Skin of body (tissue), 2 donors: ENCODE results near the gene MYO5A. TPM values are rescaled to one million over a fixed set of nuclear protein-coding genes. Genes with fewer than 3 reads are reported as not detected.

Experiments used
- DNase-seq: peaks from one replicate; lab custom pipeline; 2025; lab: John Stamatoyannopoulos, UW
- total RNA-seq: library from RNA; depleted of rRNA; stranded (reverse); fragments of >200 nt; gene quantifications from one replicate; pipeline ENCODE4 v1.2.3, GENCODE V29; 2014

The MYO5A gene
- total RNA-seq, 1 donor from 2014 or later: 21.2 TPM

DNA sequence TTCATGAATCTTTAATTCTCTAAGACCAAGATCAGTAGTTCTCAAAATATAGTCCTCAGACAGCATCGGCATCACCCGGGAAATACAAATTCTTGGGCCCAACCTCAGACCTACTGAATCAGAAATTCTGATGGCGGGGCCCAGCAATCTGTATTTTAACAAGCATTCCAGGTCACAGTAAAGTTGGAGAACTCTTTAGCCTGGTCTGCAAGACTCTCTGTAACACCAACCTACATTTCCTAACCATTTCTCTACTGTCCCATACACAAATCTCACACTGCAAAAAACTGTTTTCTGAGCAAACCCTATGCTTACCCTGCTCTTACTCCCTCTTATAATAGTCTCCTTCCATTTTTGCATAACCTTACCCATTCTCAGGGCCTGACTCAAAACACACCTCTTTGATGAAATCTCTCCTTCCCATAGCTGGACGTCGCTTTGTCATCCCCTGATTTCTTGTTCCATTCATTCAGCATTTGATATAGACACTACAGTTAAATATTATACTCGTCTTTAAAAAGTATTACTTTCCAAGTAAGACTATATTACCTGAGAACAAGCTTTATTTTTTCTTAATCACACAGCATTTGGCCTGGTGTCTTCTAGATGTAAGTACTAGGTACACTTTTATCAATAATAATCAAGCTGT, 149.8 kb downstream of the MYO5A start:
- DNase-seq: no peak

DNA sequence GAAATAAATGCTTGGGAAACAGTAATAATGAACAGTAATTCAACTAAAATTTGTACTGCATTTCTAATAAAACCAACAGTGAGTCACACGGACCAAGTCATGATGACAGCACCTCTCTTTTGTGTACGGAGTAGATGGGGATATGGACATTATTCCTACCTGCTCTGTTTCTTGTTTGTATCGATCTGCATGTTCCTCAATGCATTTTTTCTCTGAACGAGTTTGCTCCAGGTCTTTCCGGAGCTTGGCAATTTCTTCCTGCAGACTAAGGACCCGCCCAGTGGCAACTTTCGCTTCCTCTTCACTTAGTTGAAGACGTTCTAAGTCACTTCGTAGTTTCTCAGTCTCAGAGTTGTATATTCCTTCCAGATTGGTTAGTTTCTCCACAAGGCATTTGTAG, 158.7 kb downstream of the MYO5A start:
- DNase-seq: no peak

DNA sequence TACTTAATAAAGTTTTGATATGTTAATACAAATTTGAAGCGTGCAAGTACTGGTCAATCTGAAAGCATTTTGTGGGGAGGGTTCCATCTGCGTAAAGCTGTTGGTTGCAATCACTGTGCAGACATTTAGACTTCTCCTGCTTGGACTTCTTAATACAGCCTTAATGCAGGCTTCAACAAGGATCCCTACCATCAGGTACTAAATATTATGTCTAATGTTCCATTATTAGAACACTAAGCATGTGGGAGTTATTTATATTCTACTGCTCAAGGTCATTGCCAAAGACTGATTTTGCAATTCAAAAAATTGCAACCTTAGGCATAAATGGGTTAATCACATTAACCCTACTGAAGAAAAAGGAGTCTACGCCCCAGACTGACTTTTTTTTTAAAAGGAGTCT, 159.2 kb downstream of the MYO5A start:
- DNase-seq: no peak

DNA sequence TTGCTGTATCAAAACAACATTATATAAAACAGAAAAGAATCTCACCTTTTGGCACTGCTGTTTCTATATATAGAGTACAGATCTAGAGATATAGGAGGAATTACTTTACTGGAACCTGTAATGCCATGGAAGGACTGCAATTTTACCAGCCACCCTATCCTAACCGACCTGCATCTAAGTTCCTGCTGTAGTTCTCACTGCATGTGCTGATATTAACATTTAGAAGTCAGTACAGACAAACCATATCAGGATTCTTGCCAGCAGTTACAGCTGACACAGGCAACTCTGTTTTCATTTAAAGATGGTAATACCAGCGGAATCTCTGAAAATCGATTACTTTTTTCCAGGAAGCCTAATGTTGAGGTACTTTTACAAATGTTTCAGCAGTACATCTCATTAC, 159.7 kb downstream of the MYO5A start:
- DNase-seq: no peak

DNA sequence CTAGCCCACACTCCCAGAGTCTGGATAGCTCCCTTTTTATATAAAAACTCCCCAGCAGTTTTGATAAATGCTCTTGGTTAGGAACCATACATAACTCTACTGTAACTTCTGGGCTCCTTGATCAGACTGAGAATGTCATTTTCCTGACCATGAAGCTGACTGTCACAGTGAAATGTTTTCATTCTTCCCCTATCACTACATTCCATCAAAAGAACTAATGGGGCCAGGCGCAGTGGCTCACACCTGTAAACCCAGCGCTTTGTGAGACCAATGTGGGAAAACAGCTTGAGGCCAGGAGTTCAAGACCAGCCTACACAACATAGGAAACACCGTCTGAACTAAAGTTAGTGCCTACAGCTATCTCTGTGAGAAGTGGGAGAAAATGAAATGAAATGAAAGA, 160.3 kb downstream of the MYO5A start:
- no peak for DNase-seq

DNA sequence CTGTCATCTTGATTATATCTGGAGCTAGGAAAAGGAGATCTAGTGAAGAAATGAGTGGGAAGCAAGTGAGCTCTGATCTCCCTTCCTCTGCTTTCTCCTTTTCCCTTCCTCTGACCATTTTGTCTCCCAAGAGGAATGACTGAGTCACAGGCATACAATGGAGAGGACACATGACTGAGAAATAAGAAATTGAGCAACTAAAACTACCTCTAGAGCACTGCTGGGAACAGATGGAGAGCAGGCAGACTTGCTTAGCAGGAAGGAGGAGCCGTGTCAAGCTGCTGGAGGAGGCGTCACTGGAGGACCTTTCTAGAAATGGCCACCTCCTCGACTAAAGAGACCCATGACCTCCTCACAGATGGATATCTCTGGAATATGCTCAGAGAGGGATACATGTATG, 166.2 kb downstream of the MYO5A start:
- no peak for DNase-seq

DNA sequence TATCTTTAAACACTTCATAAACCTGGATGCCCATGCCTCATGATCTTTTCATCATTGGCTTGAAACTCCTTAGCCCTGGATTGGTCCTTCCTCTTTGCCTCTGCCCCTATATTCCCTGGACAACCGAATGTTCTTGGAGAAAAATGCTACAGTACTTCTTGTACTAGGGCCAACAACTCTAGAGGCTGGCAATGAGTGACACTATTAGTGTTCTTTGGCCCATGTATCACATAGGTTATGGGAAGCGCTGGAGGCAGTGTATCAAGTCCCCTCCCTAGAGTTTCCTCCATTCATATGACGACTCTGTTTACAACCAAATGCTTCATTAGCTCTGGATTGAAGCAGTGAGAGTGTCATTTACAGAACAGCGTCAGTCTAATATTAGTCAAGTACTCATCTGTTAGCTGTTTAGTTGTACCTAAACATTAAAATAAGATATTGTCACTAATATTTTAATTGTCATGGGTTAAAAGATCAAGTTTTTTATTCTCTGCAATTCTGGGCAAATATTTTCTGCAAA, 166.6 kb downstream of the MYO5A start:
- DNase-seq: no peak

DNA sequence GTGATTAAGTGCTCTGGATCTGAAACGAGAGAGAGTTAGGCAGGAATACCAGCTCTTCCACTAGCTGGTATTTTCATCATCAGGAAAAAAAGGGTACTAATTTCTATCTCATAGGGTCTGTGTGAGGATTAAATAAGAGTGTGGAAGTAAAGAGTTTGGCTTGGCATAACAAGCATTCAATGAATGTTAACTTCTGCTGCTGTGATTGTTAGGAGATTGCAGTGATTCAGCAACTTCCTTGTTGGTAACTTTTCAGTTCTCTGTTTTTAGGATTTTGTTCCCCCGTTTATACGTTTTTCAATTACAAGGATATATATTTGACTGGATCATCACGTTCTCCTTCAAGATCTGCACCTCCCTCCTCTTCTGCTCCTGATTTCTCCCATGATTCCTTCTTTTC, 167.2 kb downstream of the MYO5A start:
- DNase-seq: no peak

DNA sequence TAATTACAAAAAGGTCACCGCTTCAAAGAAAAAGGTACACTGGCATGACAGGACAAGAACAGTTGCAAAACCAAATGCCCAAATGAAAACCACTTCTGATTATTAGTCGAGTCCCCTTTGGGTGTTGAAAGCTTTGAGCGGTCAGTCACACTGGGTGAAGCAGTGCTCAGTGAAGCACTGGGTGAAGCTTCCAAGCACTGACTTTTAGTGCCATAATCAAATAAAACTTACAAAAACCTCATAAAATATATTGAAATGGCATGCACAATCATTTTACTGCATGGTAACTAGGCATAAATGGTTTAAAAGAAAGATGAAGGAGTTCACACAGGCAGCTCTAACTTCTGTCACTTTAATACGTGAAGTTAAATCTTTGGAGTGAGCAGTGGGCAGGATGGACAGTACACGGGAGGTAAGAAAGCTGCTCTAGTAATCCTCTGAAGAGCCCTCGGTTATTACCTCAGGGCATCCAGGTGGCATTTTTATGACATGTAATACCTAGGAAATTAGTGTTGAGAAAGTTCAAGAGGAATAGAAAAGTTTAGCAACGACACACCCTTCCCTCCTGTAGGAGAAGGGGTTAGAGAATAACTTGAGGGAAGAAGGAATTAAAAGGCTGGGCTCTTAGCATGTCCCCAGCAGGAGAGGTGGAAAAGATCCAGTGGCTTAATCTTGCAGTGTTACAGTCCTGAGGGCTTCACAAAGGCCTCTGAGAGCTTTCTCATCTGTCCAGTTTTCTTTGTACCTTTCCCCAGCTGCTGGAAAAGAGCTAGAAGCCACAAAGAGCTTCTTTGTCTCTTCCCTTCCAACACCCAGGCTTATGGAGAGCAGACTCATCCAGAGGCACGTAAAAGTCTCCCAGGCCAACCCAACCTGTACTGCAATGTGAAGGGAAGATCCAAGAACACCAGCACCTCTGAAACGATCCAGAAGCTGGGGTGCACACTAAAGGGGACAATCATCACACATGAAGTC, 168.2 kb downstream of the MYO5A start:
- DNase-seq: no peak

DNA sequence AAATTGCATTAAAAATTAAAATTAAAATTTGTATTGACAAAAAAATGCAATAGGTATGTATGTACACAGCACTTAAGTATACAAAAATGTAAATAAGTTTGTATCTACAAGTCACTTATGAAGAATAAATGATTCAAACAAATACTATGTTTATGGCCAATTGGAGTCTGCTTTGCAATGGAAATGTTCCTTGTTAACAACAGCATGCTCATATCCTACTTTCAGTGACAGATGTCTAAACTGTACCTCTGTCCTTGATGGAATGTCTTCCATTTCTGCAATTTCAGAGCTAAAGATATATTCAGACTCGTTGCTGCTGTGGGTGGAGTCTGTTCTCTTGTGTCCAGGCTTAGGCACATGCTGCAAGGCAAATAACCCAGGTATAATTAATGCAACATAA, 169.0 kb downstream of the MYO5A start:
- DNase-seq: no peak

DNA sequence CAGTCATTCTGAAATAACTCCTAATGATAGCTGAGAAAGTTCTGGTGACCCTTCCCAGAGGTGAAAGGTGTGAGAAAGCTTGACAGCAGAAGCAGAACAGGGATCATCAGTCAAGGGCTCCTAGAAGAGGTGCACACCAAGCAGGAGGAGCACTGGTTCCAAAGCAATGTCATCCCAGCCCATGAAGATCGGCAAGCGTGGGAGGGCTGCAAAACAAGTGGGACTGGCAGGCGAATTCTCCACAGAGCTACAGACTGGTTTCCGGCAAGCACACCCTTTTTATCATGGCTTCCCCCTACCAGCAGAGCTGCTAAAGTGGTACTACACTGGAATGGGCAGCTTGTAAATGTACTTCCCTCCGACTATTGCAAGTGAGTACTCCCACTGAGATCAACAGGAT, 170.7 kb downstream of the MYO5A start:
- DNase-seq: no peak

DNA sequence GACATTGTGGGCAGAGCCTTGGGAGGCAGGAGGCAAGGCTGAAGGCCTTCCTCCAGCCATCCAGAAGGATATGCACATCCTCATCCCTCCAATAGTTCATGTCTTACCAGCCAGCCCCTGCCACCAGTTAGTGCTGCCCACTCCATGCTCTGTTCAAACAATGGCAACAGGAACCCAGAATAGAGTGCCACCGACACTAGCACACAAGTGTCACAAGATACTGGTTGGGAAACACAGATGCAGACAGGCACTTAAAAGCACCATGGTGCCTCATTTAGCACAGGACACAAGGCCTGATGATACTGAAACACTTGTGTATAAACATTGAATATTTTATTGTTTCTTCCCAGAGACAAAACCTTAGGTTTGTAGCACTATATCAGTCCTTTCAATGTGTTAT, 176.6 kb downstream of the MYO5A start:
- no peak for DNase-seq

DNA sequence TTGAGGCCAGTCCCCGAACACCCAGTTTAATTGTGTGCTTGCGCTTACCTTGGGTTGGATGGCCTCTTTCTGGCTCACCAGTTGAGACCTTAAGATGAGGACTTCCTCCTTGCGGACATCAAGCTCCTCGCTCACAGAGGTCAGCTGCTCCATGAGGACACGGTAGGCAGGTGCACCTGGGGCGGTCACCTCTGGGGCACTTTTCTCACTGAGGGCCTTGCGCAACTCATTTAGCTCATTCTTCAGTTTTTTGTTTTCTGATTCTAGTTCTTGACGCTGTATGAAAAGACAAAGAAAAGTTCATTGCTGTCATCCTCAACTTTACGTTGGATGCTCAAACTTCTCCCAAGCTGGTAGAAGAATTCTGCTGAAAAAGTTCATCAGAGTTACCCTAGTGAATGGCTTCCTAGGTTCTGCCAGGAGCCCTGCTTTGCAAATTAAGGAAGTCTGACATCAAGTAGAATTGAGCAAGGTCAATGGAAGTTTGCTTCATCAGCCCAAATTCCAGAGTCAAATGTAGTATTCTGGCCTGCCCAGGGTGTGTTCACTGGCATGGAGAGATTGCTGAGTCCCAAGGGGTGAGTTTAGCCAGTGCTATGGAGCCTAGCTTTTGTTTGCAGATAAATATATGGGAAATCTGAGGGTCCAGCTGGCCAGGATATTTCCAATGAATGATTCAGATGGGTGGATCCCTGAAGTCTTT, 177.3 kb downstream of the MYO5A start:
- no peak for DNase-seq

DNA sequence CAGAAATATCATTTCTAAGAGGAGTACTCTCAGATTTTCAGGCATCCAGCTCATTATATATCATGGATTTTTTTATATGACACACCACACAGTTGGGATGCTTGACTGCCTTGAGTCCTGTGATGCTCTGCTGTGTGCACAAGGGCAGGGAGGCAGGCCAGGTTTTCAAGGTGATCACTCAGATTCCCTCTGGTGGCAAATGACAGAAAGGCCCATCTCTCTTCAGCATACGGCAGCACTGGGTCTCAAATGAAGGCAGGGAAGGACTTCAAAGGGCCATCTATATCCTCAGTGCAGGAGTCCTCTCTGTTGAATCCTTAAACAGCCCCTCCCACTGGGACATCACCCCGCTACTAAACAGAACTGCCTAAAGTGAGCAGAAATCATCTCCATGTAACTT, 178.3 kb downstream of the MYO5A start:
- DNase-seq: no peak

DNA sequence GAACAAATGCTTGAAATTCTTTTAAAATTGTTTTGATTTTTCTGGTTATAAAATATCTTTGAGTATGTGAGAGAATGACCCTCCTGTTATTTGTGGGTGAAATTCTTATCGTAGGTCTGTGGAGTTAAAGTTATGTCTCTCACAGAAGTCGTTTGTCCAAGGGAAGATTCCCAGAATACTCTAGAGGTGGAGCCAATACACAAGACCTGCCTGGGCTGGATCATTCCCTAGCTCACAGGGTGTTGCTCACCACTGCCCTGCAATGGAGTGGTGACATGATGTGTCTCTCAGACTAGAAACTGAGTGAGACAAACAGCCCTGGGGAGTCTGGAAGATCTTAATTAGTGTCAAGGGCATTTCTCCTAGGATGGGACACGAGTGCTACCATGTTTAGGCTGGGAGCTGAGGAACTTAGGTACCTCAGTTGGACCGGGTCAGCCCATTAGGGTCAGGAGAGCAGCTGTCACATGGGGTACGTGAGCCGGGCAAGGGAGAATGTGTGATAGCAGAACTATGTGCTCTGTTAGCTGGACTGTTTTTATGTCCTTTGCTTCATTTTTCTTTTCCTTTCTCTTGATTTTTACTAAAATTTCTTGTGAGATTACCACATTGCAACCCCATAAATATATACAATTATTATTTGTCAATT, 179.5 kb downstream of the MYO5A start:
- DNase-seq: no peak

DNA sequence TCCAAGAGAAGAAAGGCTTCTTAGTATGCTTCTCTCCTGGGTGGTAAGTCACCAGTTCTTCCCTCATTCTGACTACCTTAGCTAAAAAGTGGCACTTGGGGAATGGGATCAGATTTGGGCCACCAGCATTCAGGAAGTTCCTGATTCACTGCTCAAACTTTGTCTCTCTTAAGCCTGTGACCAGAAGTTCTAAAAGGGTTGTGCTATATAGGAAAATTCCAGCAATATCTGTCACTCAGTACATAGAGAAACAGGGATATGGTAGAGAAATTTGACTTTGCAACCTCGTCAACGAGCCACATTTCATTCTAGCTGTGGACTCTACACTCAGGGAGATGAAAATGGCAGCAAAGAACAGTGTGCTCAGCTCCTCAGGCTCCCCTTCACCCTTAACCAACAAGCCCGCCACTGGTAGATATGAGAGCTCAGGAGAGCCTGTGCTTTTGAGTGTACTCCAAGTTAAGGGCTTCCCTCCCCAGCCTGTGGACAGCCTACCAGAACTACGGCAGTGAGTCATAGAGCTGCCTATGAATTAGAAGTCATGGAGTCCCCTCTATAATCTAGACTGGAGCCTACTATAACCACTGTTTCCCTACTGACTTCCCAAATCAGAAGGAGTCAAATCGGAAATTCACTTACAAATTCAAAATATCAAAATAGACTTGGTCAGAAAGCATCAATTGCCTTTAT, 180.5 kb downstream of the MYO5A start:
- no peak for DNase-seq

DNA sequence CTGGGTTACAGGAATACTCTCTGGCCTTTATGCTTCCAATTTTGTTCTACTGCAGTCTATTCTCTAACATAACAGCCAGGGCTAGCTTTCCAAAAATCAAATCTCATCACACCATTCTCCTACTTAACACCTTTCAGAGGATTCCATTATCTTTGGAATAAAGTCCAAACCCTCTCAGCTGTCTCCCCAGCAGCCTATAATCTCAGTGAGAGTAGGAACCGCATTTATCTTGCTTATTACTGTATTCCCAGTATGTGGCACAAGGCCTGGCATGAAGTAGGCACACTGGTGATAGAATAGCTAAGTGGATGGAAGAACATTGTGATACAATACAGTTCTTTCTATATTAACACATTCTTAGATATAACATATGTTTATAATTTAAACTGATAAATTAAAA, 184.1 kb downstream of the MYO5A start:
- DNase-seq: no peak

DNA sequence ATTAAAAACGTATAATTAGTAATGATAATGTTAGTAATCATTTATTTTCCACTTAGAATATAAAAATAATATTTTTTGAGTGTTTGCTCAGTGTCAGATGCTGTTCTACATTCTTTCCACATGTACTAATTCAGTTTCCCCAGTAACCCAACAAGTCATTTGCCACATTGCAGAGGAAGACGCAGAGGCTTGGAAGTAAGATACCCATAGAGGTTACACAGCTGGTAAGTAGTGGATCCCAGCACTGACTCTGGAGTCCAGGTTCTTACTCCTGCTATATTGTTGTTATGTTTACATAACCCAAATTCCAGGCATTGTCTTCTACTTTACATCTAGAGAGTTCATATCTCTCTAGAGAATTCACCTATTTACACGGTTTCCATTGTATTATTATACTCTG, 184.8 kb downstream of the MYO5A start:
- no peak for DNase-seq

DNA sequence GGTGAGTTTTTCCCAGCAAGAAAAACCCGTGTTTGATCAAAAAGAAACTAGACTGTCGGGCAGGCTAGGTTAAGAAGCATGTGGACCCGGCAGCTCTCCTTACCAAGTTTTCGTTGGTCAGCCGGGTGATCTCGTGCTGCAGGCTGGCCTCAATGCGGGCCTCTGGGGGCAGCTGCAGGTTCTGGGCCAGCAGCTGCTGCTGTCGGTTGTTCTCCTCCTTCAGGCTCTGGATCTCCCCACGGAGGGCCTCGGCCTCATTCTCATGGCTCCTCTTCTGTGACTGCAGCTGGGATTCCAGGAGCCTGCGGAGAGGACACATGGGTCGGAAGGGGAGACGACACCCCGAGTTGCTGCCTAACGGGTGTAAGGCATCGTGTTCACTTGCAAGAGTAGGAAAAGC, 188.6 kb downstream of the MYO5A start:
- DNase-seq: no peak

DNA sequence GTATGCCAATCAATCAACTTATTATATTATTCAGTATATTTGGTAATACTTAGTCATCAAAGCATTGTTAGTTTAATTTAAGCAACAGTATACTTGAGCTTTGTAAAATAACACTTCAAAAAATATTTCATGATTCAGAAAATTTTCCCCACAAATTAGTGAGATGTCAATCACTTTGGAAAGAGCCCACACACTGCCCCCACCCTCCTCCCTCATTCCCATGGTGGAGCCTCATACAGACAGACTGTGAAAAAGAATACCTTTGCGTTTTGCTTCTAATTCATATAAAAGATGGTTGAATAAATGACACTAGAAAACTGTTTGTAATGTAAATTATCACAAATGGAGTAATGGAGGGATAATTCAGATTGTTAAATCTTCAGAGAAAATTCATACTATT, 189.8 kb downstream of the MYO5A start:
- DNase-seq: no peak

DNA sequence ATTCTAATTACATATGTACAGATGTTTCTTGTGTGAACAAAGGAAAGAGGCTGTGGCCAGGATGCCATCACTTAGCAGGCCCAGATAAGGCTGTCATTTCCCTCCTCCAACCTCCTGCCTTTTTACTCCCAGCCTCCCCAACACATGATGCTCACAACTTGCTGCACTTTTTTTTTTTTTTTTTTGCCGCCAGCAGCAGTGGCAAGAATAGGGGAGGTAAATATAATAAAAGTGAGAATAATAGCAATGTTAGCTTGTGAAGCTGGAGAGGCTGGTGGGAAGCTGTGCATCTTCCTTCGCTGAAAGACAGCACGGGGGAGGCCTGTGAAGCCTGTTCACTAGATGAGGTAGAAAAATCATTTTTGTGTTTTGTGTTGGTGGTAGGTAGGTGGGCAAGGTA, 190.6 kb downstream of the MYO5A start:
- no peak for DNase-seq
